HG03108 (cell line): ENCODE measurements around the gene DUSP22.
A peak's percentile ranks its signal among the peaks of the same experiment; 100 is the strongest.
"Not testable (repeated sequence)": the region's sequence is repeated elsewhere in the genome, so short reads cannot be mapped to it uniquely, and the experiment has no call there.

Experiments used
- ATAC-seq: cut with Tn5 transposase; IDR thresholded peaks from one replicate; pipeline ENCODE4 v1.9.1; 2021; ENCODE audit warnings: moderate library complexity; ENCODE audit not compliant: unreplicated experiment

DUSP22 gene

GRCh38 chr6:279341-280029, 12.8 kb upstream of the DUSP22 start:
- ATAC-seq: no peak

GRCh38 chr6:280775-281468, 11.4 kb upstream of the DUSP22 start:
- no peak for ATAC-seq

DNA sequence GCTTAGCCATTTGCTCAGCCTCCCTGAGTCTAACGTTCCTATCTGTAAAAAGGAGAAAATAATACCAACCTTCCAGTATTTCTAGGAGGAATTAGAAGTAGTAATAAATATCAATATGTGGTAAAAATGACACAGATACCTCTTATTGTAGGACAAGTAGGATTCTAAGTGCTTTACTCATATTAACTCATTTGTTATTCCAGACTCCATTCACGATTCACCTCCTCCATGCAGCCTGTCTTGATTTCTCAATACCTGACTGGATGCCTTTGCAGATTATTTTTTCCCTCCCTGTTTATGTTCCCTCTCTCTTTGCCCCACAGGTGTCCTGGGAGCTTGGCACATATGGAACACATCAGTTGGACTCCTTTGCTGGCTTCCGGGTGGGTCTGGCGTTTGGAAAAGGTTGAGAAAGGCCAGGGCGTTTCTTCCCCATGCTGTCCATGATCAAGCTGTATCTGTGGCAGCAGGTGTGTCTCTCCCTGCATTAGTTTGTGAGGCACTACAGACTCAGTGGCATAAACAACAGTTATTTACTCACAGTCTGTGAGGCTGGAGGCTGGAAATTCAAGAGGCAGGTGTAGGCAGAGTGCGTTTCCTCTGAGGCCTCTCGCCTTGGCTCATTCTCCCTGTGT, 10.7 kb upstream of the DUSP22 start:
- ATAC-seq: no peak

GRCh38 chr6:282177-282866, 10.0 kb upstream of the DUSP22 start:
- ATAC-seq: no peak

GRCh38 chr6:282867-283416, 9.3 kb upstream of the DUSP22 start:
- no peak for ATAC-seq

DNA sequence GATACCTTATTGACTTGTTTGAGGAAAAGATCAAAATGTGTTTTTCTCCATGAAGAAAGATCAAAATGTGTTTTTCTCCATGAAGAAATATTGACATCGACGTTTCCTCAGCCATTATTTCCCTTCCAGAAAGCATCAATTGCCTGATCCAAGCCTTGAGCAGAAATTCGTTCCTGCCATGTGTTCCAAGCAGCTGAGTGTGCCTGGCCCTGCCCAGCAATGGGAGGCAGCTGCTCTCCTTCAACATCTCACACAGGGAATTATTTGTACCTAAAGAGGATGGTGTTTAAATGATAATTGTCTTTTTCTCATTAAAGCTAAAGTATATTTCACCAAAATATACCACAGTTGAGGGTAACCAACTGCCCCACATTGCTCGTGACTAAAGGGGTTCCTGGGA, 7.8 kb upstream of the DUSP22 start:
- ATAC-seq: no peak

GRCh38 chr6:285030-285771, 7.1 kb upstream of the DUSP22 start:
- ATAC-seq: no peak

DNA sequence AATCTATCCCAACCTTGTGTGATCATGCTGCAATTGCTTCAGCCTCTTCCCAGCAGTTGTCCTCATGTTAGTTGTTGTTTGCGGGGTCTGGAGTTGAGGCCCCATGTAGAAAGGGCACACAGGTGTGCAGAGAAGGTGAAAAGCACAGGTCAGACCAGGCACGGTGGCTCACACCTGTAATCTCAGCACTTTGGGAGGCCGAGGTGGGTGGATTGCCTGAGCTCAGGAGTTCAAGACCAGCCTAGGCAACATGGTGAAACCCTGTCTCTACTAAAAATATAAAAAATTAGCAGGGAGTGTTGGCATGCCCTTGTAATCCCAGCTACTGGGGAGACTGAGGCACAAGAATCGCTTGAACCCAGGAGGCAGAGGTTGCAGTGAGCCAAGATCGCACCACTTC, 6.4 kb upstream of the DUSP22 start:
- ATAC-seq: not testable (repeated sequence)

- ATAC-seq: no peak
These were observed 5.4 kb upstream of the DUSP22 start for GRCh38 chr6:286681-287488.

GRCh38 chr6:287489-287860, 4.8 kb upstream of the DUSP22 start:
- ATAC-seq: no peak

- no peak for ATAC-seq
These were observed 3.4 kb upstream of the DUSP22 start for GRCh38 chr6:288866-289265.

GRCh38 chr6:290111-290922, 2.0 kb upstream of the DUSP22 start:
- ATAC-seq: no peak

GRCh38 chr6:291204-291696, 1.0 kb upstream of the DUSP22 start:
- no peak for ATAC-seq

- ATAC-seq: peak; percentile 28
These were observed 362 bp downstream of the DUSP22 start for GRCh38 chr6:292506-293192.

GRCh38 chr6:293193-294174, 1.2 kb downstream of the DUSP22 start:
- ATAC-seq: no peak

- no peak for ATAC-seq
These were observed 2.6 kb downstream of the DUSP22 start for GRCh38 chr6:294656-295565.
